GM19328 (cell line): ENCODE data around the gene IGFALS.

Source experiments
- ATAC-seq: cut with Tn5 transposase; IDR thresholded peaks from one replicate; pipeline ENCODE4 v1.9.1; 2021; ENCODE audit warnings: mild to moderate bottlenecking, moderate library complexity; ENCODE audit not compliant: unreplicated experiment

IGFALS gene

GRCh38 chr16:1746693-1747195 is 46.8 kb downstream of the IGFALS start:
- ATAC-seq: no peak

DNA sequence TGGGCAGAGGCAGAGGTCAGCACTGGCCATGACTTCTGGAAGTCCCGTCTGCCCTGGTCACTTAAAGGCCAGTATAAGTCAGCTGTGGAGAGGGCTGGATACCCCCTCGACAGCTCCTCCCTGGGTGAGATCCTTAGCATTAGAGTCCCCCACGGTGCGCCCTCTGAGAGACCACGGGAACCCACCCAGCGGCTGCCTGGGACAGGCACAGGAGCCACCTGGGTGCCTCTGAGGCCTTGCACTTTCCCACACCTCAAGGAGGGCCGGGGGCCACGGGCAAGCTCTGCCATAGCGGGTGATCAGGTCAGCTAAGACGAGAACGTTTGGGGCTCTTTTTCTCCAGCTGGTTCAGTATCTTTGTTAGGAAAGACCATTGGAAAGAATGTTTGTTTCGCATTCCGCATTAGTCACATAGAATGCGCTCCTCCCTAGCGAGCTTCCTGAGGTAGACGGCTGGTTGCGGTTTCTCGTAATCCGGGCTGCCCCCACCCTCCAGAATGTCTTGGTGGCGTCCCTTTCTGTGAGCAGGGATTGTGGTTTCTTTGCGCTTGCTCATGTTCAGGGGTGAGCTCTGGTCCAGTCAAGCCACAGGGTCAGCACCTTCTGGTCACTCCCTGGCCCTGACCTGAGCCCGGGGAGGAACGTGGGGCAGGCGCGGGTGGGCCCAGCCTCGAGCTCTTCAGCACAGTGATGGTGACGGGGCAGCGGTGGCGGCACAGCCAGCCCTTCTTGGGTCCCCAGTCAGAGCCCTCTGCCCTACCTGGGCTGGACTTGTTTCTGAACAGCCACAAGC is 47.4 kb downstream of the IGFALS start:
- no peak for ATAC-seq

GRCh38 chr16:1745181-1745899 is 48.2 kb downstream of the IGFALS start:
- ATAC-seq: no peak

- ATAC-seq: no peak
Measured at GRCh38 chr16:1744338-1744840, 49.1 kb downstream of the IGFALS start.

- no peak for ATAC-seq
Measured at GRCh38 chr16:1743376-1744337, 49.8 kb downstream of the IGFALS start.

DNA sequence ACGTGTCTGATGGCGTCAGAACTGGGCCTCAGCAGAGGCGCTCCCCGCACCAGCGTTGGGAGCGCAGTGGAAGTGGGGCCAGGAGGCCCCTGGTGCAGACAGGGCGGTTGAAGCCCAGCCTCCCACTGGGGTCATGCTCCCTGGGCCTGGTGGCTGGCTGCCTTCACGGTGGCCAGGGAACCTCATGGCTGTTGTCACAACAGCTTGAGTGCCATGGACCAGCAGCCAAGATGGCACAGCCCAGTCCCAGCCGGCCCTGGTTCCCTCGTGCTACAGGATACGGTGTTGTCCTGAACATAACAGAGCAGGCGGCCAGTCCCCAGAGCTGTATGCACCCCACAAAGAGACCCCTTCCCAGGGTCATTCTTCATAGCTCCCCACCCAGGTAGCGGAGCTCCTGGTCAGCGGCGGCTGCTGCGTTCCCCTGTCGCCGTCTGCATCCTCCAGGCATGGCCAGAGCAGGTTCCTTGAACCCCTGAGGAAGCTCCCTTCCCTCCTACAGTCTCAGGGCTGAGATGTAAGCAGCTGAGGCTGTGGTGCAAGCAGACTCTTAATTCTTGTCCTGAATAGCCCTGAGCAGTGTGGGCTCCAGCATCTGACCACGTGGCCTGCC is 51.8 kb downstream of the IGFALS start:
- no peak for ATAC-seq

- ATAC-seq: no peak
Measured at GRCh38 chr16:1740781-1741490, 52.6 kb downstream of the IGFALS start.
